Muscle layer of colon (tissue), 2 donors: Measurements from ENCODE around the gene OR5W2.
"Not testable (repeated sequence)": the region's sequence is repeated elsewhere in the genome, so short reads cannot be mapped to it uniquely, and the experiment has no call there.

Experiments used
- H3K27ac ChIP-seq: one replicate; pipeline ENCODE4 v1.7.0; 2013; ENCODE audit warnings: low read depth, mild to moderate bottlenecking, low read length, moderate library complexity
- H3K27me3 ChIP-seq, 2 donors: one replicate each; pipeline ENCODE4 v1.7.0; 2013; ENCODE audit warnings: low read length in 2 of 2, mild to moderate bottlenecking in 2 of 2; ENCODE audit not compliant: insufficient read depth in 2 of 2, control insufficient read depth in 1 of 2
- H3K36me3 ChIP-seq: one replicate; pipeline ENCODE4 v1.7.0; 2013; ENCODE audit warnings: mild to moderate bottlenecking, low read length; ENCODE audit not compliant: insufficient read depth
- H3K4me1 ChIP-seq: one replicate; pipeline ENCODE4 v1.7.0; 2013; ENCODE audit warnings: mild to moderate bottlenecking, low read length; ENCODE audit not compliant: insufficient read depth
- H3K4me3 ChIP-seq, 2 donors: one replicate each; pipeline ENCODE4 v1.7.0; 2013; ENCODE audit warnings: low read length in 2 of 2, low read depth in 1 of 2, mild to moderate bottlenecking in 1 of 2, moderate library complexity in 1 of 2
- H3K9ac ChIP-seq: one replicate; pipeline ENCODE4 v1.7.0; 2013; ENCODE audit warnings: low read length
- H3K9me3 ChIP-seq: one replicate; pipeline ENCODE4 v1.7.0; 2013; ENCODE audit warnings: mild to moderate bottlenecking, low read length
- donor health status: abdominal sarcoma.
- donor health status: Adenocarcinoma of cecum.

Gene OR5W2

DNA sequence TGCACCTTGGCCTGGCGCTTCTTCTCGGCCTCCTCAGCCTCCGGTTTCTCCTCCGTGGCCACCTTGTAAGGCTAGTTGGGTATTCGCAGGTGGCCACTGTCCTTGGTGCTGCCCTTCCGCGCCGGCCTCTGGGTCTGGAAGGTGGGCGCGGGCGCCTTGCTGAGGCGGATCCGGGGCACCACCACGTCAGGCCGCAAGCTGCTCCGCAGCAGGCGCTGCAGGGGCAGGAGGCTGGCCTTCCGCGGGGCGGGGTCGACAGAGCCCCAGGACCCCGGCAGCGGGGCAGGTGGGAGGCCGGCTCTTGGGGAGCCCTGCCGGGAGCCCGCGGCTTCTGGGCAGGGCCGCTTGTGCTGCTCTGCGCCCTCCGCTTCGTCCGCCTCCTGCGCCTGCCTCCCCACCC lies 41.7 kb downstream of the OR5W2 start:
- H3K9ac ChIP-seq, H3K4me1 ChIP-seq, H3K4me3 ChIP-seq, H3K27ac ChIP-seq, H3K9me3 ChIP-seq, H3K27me3 ChIP-seq, H3K36me3 ChIP-seq: not testable (repeated sequence)

DNA sequence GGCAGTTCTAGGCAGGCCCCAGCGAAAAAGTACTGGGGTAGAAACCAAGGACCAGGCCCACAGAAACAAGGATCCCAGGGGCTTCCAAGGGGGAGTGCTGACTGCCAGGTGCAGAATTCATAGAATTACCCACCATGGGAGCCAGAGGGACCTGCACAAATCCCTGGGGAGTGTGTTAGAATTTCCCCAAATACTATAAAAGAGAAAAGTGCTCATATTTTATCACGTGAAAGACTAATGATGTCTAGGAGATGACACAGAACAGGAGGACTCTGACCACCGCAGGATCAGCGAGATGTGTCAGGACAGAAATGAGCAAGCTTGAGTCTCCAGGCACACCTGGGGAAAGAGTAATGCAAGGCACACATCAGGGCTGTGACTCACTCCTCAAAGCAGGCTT lies 47.0 kb downstream of the OR5W2 start:
- H3K9me3 ChIP-seq, H3K4me3 ChIP-seq, H3K9ac ChIP-seq, H3K4me1 ChIP-seq, H3K36me3 ChIP-seq, H3K27me3 ChIP-seq, H3K27ac ChIP-seq: not testable (repeated sequence)
